Activated CD8-positive, alpha-beta memory T cell treated with anti-CD3 and anti-CD28 coated beads for 48 hours (primary cell): Measurements from ENCODE around the gene BCDIN3D.

Source experiments
- DNase-seq, 3 experiments: peaks; one replicate each; pipeline ENCODE4 v3.0.0-alpha.2; 2020; ENCODE audit warnings: low read depth in 2 of 3, low spot score in 2 of 3

The BCDIN3D gene

DNA sequence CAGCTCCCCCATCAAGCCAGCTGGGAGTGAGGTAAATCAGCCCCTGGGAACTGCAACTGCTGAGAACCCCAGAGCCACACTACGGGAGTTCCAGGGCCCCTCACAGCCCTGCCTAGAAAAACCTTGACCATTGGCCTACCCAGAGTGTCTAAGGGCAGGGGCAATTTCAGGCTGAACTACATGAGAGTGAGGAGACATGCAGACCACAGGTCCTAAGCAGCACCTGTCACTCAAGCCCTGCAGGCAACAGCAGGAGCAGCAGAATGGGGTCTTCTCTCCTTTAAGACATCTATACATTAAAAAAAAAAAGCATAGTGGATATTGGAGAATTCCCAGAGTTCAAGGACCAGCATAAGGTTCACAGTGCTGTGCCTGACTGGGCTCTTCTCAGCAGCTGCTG lies 19.6 kb downstream of the BCDIN3D start:
- DNase-seq: no peak

DNA sequence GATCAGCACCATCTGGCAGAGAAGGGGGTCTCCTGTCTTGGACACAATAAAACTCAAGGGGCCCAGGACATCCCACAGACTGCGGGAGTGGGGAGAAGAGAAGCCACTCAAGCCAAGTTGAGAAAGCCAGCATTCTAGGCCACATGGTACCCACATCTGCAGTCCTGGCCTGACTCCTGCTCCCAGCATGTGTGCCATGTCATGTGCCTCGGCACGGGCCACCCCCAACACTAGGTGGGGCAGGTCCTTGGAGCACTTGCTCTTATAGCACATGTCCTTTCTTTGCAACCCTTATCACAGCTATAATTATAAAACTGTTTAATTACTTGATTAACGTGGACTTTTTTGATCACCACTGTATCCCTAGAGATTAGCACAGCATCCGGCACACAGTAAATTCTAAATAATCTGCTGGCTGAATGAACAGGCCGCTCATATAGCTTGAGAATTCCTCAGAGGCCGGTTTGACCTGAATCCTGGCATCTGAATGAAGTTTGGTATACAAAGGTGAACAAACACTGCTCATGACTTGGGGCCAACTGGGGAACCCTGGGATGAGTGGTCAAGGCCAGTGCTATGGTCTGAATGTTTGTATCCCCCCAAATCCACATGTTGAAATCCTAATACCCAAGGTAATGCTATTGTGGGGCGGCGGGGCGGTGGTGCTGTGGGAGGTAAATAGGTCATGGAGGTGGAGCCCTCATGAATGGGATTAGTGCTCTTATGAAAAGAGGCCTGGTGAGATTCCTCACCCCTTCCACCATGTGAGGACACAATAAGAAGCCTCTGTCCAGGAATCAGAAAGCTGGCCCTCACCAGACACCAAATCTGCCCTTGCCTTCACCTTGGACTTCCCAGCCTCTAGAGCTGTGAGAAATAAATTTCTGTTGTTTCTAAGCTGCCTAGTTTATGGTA lies 21.3 kb downstream of the BCDIN3D start:
- no peak for DNase-seq

DNA sequence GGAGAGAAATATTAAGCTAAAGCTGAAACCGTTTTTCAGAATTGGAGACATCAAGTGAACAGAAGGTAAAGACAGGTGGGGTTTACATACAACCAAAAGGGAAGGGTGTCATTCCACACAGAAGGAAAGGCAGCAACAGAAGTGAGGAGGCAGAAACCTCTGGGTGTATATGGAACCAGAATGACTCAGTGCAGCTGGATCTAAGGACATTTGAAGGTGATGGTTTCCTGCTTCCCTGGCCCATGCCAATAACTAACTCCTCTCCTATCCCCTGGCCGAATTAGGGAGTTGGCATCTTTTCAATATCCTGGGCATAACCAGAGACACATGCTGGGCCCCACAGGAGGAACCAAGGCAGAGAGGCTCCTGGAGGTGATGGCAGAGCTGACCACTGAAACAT lies 23.1 kb downstream of the BCDIN3D start:
- DNase-seq: no peak

DNA sequence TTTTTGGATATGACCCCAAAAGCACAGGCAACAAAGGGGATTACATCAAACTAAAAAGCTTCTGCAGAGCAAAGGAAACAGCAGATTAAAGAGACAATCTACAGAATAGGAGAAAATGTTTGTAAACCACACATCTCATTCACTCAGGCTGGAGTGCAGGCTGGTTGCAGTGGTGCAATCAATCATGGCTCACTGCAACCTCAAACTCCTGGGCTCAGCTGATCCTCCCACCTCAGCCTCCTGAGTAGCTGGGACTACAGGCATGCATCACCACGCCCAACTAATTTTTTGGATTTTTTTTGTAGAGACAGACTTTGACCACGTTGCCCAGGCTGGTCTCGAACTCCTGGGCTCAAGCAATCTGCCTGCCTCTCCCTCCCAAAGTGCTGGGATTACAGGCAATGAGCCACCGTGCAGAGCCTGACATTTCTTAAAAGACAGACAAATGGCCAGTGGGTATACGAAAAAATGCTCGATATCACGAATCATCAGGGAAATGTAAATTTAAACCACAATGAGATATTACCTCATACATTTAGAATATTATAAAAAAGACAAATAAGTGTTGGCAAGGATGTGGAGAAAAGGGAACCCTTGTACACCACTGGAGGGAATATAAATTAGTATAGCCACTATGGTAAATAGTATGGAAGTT lies 24.5 kb downstream of the BCDIN3D start:
- no peak for DNase-seq

DNA sequence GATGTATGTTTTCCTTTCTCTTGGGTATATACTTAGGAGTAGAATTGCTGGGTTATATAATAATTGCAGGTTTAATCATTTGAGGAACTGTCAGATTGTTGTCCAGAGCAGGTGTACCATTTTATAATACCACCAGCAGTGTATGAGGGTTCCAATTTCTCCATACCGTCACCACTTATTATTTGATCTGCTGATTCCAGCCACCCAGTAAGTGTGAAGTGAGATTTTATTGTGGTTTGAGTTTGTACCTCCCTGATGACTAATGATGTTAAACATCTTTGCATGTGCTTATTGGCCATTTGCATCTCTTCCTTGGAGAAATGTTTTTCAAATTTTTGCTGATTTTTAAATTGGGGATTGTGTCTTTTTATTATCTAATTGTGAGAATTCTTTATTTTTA lies 29.8 kb downstream of the BCDIN3D start:
- DNase-seq: no peak

DNA sequence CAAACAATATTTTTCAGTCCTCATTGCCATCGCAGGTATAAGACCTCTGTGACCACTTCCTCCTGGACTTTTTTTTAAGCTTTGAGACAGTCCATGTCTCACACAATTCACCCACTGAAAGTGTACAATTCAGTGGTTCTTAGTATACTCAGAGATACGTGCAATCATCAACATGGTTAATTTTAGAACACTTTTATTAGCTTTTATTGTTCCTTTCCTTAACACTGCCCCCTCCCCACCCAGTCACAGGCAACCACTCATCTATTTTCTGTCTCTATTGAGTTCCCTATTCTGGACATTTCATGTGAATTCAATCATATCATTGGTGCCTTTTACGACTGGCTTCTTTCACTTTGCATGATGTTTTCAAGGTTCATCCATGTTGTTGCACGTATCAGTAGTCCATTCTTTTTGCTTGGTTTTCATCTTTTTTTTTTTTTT lies 30.9 kb downstream of the BCDIN3D start:
- no peak for DNase-seq

DNA sequence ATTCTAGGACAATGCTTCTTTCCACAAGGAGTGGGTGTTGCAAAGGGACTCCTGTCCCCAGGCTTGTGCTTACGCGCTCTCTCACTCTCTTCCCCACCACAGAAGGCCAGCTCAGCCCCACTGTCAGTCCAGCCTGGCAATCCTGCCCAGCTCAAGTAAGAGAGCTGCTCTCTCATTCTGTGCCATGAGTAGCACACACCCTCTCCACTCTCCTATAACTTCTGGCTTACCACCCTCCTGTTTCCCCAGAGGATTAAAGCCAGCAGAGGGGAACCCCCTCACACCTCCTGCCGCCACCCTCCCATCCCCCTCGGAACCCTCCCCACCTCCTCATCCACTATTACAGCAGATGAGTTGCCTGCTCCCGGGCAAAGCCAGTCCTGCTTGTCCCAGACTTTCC lies 31.8 kb downstream of the BCDIN3D start:
- DNase-seq: no peak

DNA sequence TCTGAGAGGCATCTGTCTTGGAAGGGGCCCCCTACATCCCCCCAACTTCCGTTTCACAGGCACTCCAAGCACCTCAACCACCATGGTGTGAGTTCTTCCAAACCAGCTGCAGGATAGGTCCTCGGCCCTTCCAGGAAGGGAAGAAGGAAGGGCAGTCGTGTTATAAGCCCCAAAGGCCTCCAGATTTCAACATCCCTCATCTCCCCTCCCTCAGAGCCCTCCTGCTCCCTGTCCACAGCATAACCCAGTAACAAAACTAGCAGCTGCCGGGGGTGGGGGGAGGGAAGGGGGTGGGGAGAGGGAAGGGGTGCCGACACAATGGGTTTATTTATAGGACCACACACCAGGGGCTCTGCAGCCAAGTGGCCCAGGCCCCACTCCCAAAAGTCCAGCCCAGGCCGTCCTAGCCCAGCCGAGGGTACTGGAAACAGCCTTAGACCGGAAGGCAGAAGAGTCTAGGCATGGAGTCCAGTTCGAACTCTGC lies 33.0 kb downstream of the BCDIN3D start:
- DNase-seq: no peak

DNA sequence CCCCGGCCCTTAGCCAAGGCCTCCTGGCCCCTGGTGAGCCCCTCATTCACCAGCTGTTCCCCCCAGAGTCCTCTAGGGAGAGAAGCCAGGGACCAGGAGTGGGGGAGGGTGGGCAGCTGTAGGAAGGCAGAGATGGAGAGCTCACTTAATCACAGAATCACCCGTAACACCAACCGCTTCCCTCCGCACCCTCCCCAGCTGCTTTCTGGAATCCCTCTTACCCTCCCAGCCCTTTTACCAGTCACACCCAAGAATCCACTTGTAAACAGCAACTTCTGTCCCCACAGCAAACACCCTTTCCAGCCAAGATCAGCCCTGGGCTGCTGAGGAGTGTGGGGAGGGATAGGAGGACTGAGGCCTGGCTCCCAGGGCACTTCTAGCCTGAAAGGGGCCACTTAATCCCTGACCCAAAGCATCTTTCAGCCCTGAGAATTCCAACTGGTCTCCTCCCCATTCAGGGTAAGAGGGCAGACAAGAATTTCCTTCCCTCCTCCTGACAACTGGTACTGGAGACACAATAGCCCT lies 33.5 kb downstream of the BCDIN3D start:
- no peak for DNase-seq

DNA sequence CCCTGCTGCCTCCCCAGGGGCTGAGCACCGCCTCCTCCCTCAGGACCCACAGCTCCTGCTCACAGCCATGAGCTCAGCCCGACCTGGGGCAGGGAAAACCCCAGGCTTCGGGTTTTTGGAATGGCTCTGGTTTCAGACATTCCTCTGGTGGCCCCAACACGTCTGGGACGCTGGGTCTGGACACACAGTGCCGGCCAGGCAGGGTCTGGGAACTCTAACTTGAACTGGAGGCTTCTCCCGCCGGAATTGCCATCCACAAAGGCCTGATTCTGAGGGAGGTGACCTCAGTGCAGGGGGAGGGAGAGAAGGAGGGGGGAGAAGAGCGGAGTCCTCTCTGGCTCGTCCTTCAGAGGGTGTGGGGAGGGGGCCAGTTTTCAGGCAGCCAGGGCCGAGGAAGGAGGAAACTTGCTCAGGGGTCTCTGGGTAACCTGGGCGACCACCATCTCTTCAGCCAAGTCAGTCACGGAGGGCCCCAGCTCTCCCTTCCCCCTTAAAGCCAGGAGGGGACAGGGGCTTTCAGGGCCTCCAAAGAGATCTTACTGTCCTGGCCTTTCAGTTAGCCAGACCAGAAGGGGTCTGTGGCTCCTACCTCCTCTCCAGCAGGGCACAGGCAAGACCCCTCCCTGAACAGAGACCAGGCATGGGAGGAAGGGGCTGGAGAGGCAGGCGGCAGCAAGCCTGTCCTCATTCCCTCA lies 34.1 kb downstream of the BCDIN3D start:
- no peak for DNase-seq

DNA sequence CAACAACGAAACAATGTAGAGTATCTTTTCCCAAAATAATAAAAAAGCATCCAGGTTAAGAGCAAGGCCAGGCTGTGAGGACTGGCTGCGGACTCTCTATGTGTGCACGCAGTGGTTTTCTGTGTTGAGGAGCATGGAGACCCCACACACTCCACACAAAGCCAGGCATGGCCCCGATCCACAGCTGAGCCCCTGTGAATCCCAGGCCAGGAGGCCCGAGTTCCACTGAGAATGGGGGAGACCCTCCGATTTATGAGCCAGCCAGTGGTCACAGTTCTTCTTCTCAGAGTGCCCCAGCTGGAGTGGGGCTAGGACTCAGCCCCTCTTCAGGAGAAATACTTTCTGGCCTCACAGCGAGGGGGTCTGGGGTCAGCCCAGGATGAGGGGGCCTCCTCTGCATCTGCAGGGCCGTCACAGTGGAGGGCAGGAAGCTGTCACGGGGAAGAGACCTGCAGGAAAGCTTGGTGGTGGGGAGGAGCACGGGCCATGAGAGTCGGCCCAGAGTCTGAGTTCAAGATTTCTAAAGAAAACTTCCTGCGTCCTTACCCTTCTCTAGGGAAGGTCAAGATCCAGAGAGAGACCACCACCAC lies 34.8 kb downstream of the BCDIN3D start:
- no peak for DNase-seq

DNA sequence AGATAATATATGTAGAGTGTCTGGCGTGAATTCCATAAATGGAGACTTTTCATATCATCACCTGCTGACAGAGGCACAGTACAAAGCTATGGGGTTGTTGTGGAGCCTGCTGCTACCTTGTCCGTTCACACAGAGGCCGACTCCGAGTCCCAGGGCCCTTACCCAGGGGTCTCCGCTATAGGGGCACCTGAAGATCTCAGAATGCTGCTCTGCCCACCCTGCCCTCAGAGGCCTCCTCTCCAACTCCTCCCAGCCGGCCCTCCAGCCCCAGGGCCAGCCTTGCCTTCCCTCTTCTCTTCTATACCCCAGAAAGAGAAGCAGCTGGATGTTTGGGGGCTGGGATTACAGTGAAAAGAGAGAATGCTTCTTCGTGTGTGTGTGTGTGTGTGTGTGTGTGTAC lies 36.0 kb downstream of the BCDIN3D start:
- DNase-seq: no peak

DNA sequence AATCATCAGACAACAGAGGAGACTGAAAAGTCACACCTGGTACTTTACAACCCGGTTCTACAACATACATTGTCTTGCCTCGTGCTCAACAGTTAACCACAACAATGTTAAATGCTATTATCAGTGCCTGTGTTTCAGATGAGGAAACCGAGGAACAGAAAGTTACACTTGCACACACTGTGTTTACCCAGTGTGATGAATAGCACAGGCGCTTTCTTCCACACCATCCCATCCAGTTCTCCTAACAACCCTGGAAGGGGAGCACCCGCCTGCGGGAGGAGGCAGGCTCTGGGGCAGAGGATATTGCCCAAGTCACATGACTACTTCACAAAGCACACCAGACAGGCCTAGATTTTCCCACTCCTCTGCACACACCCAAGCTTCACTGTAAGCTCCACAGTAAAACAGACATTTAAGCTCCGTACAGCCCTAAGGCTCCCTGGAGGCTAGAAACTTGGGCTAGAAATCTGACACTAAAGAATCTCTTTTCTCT lies 36.5 kb downstream of the BCDIN3D start:
- no peak for DNase-seq

DNA sequence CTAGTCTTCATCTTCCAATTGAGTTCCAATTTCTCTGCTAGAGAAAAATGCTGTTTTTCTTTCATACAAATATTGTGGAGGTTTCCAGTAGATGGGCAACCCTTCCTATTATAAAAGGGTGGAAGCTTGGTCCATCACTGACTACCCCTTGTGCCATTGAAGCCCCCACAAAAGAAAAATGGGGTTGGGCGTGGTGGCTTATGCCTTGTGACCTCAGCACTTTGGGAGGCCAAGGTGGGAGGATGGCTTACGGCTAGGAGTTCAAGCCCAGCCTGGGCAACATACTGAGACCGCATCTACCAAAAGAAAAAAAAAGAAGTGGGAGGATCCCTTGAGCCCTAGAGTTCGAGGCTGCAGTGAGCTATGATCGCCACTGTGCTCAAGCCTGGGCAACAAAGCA lies 37.5 kb downstream of the BCDIN3D start:
- no peak for DNase-seq

DNA sequence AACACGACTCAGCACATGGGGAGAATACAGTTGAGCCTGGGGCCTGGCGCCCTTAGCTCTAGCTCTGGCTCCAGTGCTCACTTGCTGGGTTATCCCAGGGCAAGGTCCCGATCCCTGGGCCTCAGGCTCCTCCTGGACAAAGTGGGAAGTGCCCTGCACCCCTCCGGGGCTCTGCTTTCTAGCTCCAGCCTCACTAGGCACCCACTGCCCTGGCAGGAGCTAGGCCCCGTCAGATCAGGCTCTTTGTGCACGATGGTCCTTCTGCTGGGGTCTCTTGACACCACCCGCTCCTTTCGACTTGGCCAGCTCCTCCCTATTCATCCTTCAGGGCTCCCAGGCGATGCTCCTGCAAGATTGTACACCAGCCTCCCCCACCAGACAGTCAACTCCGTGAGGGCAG lies 38.1 kb downstream of the BCDIN3D start:
- no peak for DNase-seq

DNA sequence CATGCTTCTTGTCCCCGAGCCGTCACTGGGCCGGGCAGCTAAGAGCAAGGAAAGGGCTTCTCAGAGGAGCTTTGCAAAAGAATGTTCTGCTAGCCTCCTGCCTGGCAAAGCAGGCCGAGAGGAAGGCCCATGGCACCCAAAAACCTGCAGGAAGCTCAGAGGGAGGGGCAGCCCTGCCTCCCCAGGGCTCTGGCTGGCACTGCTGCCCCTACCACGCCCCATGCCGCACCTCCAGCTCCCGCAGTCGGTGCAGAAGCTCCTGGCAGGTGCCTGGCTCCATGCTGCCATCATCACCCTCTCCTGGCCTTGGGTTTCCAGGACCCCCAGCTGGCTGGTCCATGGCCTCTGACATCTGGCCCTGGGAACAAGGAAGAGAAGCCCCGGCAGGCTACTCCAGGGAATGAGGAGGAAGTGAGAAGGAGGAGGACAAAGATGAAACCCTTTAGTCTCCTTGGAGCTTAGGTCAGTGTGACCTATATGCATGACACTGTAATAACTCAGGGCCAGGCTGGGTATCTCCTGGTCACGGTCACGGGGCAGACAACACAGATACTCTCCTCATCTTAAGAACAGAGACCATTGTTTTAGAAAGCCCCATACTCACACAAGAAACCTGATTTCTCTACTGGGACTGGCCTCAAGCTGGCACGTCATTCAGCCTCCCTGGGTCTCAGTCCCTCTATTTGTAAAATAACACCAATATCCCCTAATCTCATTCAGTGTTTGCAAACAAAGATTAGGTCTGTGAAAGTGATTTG lies 39.0 kb downstream of the BCDIN3D start:
- DNase-seq: no peak

DNA sequence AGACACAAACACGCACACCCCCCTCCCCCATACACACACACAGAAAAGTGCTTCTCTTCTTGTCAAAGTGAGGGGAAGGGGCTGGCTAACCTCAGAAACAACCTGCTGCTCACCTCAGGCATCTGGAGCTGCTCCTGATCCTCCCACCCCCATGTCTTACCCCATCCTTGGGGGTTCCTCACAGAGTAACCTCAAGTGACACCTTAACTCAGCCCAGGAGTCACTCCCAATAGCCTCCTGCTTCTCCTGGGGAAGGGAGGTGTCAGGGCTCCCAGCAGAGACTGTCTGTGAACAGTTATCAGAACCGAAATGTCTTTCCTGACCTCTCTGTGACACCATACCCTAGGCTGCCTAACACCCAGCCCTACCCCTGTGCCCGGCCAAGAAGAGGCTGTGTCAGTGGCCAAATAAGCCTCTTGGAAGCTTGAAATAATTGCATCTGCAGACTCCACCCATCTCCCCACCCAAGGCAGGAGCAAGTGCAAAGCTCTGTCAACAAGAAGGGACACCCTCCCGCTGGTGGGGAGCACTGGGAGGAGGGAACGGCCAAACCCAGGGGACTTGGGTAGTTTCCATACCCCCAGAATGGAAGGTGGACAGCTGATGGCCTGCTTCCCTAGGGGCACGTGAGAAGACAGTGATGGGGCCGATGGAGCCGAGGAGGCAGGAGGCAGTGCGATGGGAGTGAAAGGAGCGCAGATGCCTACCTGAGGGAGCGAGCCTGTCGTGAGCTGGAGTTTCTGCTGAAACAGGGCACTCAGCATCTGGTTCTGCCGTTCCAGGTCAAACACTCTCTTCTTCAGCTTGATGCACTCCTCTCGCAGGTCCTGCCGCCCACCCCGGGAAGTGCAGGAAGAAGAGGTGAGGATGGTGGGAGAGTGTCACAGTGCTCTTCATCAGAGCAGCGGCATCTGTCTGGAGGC lies 41.5 kb downstream of the BCDIN3D start:
- DNase-seq: no peak

DNA sequence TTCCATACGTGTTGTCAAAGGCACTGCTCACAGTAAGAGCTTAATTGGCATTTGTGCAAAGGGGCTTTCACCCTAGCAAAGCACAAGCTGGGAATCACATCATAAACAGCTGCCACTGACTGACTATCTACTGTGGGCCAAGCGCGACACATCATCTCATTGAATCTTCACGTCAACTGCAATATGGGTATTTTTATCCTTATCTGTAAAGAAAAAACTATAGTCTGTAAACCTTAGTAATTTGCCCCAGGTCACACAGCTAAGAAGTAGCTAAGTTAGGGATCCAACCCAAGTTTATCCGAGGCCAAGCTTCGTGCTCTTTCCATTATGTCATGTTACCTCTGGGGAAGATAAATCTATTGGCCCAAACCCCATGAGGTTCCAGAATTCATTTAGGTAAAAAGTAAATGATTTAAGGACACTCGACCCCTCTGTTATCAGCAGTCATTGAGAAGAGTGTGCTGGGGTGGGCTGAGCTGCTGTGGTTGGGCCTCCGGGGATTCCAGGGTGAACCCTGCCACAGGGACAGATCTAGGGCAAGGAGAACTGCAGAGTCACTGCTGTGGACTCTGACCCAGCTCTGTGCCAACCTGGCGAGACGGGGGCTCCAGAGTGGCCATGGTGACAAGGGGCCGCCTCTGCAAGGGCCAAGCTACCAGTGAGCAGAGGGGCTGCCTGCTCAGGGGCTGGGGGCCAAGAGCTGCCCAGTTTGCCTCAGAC lies 42.3 kb downstream of the BCDIN3D start:
- no peak for DNase-seq

DNA sequence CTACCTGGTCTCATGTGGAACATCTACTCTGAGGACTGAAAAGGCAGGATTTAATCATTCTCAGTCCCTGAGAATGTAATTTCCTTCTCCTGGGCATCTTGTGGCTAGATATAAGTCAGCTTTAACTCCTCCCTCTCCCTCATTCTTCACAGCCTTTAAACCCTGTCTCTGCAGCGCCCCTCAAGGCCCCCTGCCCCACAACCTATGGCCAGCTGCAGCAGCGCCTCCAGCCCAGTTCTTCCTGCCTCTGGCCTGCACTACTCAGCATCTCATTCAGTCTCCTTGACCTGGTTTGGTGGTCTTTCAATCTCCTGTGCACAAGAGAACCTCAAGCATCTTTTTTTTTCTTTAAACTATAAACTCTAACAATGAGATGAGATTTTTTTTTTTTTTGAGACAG lies 44.0 kb downstream of the BCDIN3D start:
- DNase-seq: no peak
